DOHH2 (cell line): ENCODE measurements around the gene RAX2.

Experiments
- H3F3A ChIP-seq: fragments of 200-600 bp; sonication (generic), shearing (Covaris generic); 2 replicates; pipeline ENCODE4 v1.6.0; 2016; ENCODE audit warnings: antibody characterized with exemption, mild to moderate bottlenecking; ENCODE audit not compliant: control insufficient read depth, insufficient read depth
- H3K27ac ChIP-seq: fragments of 200-600 bp; sonication (generic); 2 replicates; pipeline ENCODE4 v1.5.1; 2014; ENCODE audit warnings: low read depth, mild to moderate bottlenecking, low read length, moderate library complexity
- H3K27me3 ChIP-seq: fragments of 200-600 bp; sonication (generic); 2 replicates; pipeline ENCODE4 v1.6.1; 2014; ENCODE audit warnings: mild to moderate bottlenecking, low read length, mixed read lengths; ENCODE audit not compliant: control insufficient read depth
- H3K36me3 ChIP-seq: fragments of 200-600 bp; sonication (generic); 2 replicates; pipeline ENCODE4 v1.6.1; 2014; ENCODE audit warnings: mild to moderate bottlenecking, low read length, moderate library complexity, mixed read lengths; ENCODE audit not compliant: control insufficient read depth
- H3K4me1 ChIP-seq: fragments of 200-600 bp; sonication (generic); 2 replicates; pipeline ENCODE4 v1.6.1; 2014; ENCODE audit warnings: mild to moderate bottlenecking, low read length, mixed read lengths; ENCODE audit not compliant: control insufficient read depth
- H3K4me2 ChIP-seq: fragments of 200-600 bp; sonication (generic); 2 replicates; pipeline ENCODE4 v1.6.0; 2014; ENCODE audit warnings: mild to moderate bottlenecking, low read length, moderate library complexity
- H3K4me3 ChIP-seq: fragments of 200-600 bp; sonication (generic); 2 replicates; pipeline ENCODE4 v1.5.1; 2014; ENCODE audit warnings: mild to moderate bottlenecking, low read length, mixed read lengths
- H3K79me2 ChIP-seq: fragments of 200-600 bp; sonication (generic); 2 replicates; pipeline ENCODE4 v1.6.1; 2014; ENCODE audit warnings: mild to moderate bottlenecking, low read length, mixed read lengths; ENCODE audit not compliant: control insufficient read depth
- H3K9me2 ChIP-seq: fragments of 200-600 bp; sonication (generic); replicated peaks from 2 replicates; pipeline ENCODE4 v1.6.1; 2014; ENCODE audit warnings: mild to moderate bottlenecking, low read length, mixed read lengths; ENCODE audit not compliant: control insufficient read depth
- H3K9me3 ChIP-seq: fragments of 200-600 bp; sonication (generic); 2 replicates; pipeline ENCODE4 v1.6.1; 2014; ENCODE audit warnings: antibody characterized with exemption, low read length, mixed read lengths; ENCODE audit not compliant: control insufficient read depth, insufficient read depth
- H4K20me1 ChIP-seq: fragments of 200-600 bp; sonication (generic); 2 replicates; pipeline ENCODE4 v1.6.0; 2014; ENCODE audit warnings: low read depth, mild to moderate bottlenecking, antibody characterized with exemption, low read length, moderate library complexity; ENCODE audit not compliant: control insufficient read depth, insufficient read depth
- CTCF ChIP-seq: fragments of 200-600 bp; sonication (generic); IDR thresholded peaks from one replicate; pipeline ENCODE4 v1.5.1; 2014; ENCODE audit warnings: antibody characterized with exemption, mild to moderate bottlenecking, low read depth, low read length; ENCODE audit not compliant: poor library complexity, severe bottlenecking
- EZH2phosphoT487 ChIP-seq: fragments of 200-600 bp; sonication (generic); IDR thresholded peaks from 2 replicates; pipeline ENCODE4 v1.6.1; 2017; ENCODE audit warnings: borderline replicate concordance, mild to moderate bottlenecking, antibody characterized with exemption, low read length, moderate library complexity, mixed read lengths

Gene RAX2

GRCh38 chr19:3753631-3754410 lies 18.2 kb downstream of the RAX2 start:
- Histone ChIP-seq H3K4me1 (no peaks in the 10 kb centered on the region), H3K27ac (no peak overlapping the region), H4K20me1 (no peaks in the 10 kb centered on the region), H3K9me2 (no peaks in the 10 kb centered on the region), H3K79me2 (peaks cover 1% of the 10 kb centered on the region; the same call in 1 of the 2 replicates), H3K36me3 (peaks cover 5% of the 10 kb centered on the region; the same call in 1 of the 2 replicates), H3K4me3 (no peak overlapping the region), H3F3A (no peaks in the 10 kb centered on the region), H3K27me3 (no peaks in the 10 kb centered on the region), H3K4me2 (no peak overlapping the region), H3K9me3 (no peaks in the 10 kb centered on the region)
- no peak for TF ChIP-seq CTCF
- TF ChIP-seq EZH2phosphoT487: no peak

- H3K4me2 ChIP-seq: no peak overlapping the region
- no peaks in the 10 kb centered on the region for H3F3A ChIP-seq
- H3K4me3 ChIP-seq: no peak overlapping the region
- no peaks in the 10 kb centered on the region for H3K9me3 ChIP-seq
- TF ChIP-seq CTCF (no peak), EZH2phosphoT487 (no peak)
- no peaks in the 10 kb centered on the region for H3K9me2 ChIP-seq
- no peaks in the 10 kb centered on the region for H3K27me3 ChIP-seq
- H3K27ac ChIP-seq: no peak overlapping the region
- no peaks in the 10 kb centered on the region for H4K20me1 ChIP-seq
- H3K79me2 ChIP-seq: no peaks in the 10 kb centered on the region
- no peaks in the 10 kb centered on the region for H3K4me1 ChIP-seq
- H3K36me3 ChIP-seq: 0 out of 2 replicates have a peak, but pooled peaks cover 2% of the 10 kb centered on the region
Measured at GRCh38 chr19:3752492-3752891, 19.5 kb downstream of the RAX2 start.

DNA sequence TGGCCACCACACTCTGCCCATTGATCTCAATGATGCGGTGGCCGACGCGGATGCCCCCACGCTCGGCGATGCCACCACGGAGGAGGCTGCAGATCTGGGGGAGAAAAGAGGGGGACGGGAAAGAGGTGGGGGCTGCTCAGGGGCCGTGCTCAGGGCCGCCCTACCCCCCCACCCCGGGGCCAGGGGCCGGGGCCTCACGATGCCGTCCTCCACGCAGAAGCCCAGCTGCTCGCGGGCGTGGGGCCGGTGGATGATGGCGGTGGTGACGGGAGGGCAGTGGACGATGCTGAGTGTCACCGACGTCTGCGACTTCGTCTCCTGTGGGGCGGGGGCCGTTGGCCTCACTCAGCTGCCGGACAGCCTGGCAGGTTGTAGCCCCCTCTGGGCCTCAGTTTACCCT lies 20.8 kb downstream of the RAX2 start:
- Histone ChIP-seq H3K4me3 (no peak overlapping the region), H3K9me3 (no peaks in the 10 kb centered on the region), H3K36me3 (no peaks in the 10 kb centered on the region)

More for the DNA sequence above, 20.8 kb downstream of the RAX2 start:
- Histone ChIP-seq H3K9me2 (no peaks in the 10 kb centered on the region), H3F3A (no peaks in the 10 kb centered on the region), H4K20me1 (no peaks in the 10 kb centered on the region), H3K4me1 (no peaks in the 10 kb centered on the region), H3K27ac (no peak overlapping the region), H3K27me3 (no peaks in the 10 kb centered on the region), H3K4me2 (no peak overlapping the region), H3K79me2 (no peaks in the 10 kb centered on the region)
- TF ChIP-seq CTCF (no peak), EZH2phosphoT487 (no peak)
